ENCODE data around the gene GOSR2. TPM values are rescaled to one million over a fixed set of nuclear protein-coding genes. Genes with fewer than 3 reads are reported as not detected.

GOSR2 gene
- total and polyA plus RNA-seq, 2 of the 13 experiments (the other 11 are each of a cell fraction or from before 2014, with no cell fraction given): 61.5 to 63.9 TPM

GRCh38 chr17:46922487-46922803, 515 bp upstream of the GOSR2 start (continued):
- TF ChIP-seq ZNF253 (CRISPR knock-in tag; IDR thresholded peaks at IDR 0.05; ENCODE audit: borderline replicate concordance): no peak
- no peak for TF ChIP-seq HOXA5 (CRISPR knock-in tag; IDR thresholded peaks at IDR 0.05)
- peak; percentile 3 for TF ChIP-seq HNRNPK (IDR thresholded peaks at IDR 0.05; ENCODE audit: low read depth, low read length, poor library complexity, severe bottlenecking)
- TF ChIP-seq PAWR (CRISPR knock-in tag; IDR thresholded peaks at IDR 0.05; ENCODE audit: borderline replicate concordance): no peak
- no peak for TF ChIP-seq BATF2 (CRISPR knock-in tag; IDR thresholded peaks at IDR 0.05)
- TF ChIP-seq SP2 (CRISPR knock-in tag; IDR thresholded peaks at IDR 0.05): no peak
- TF ChIP-seq HOXA9 (CRISPR knock-in tag; IDR thresholded peaks at IDR 0.05; ENCODE audit: borderline replicate concordance): peak; percentile 48; the same call in 1 of the 2 replicates
- TF ChIP-seq MXD3 (CRISPR knock-in tag; IDR thresholded peaks at IDR 0.05): no peak
- peak; percentile 35; the same call in 1 of the 2 replicates for TF ChIP-seq REL (CRISPR knock-in tag; conservative IDR thresholded peaks at IDR 0.05)
- no peak for TF ChIP-seq ZBTB46 (CRISPR knock-in tag; IDR thresholded peaks at IDR 0.05; ENCODE audit: borderline replicate concordance)
- no peak for TF ChIP-seq NFKB2 (CRISPR knock-in tag; IDR thresholded peaks at IDR 0.05; ENCODE audit: borderline replicate concordance)
- no peak for TF ChIP-seq PRDM10 (CRISPR knock-in tag; IDR thresholded peaks at IDR 0.05; ENCODE audit: low read depth)
- TF ChIP-seq ESRRA (CRISPR knock-in tag; IDR thresholded peaks at IDR 0.05; ENCODE audit: low read depth): no peak
- no peak for TF ChIP-seq ZNF790 (CRISPR knock-in tag; IDR thresholded peaks at IDR 0.05; ENCODE audit: borderline replicate concordance)
- TF ChIP-seq AGO1 (IDR thresholded peaks at IDR 0.05; ENCODE audit: low read depth, low read length, poor library complexity, severe bottlenecking): no peak
- TF ChIP-seq LRRFIP1 (CRISPR knock-in tag; conservative IDR thresholded peaks at IDR 0.05): no peak
- TF ChIP-seq MXD1 (CRISPR knock-in tag; IDR thresholded peaks at IDR 0.05): no peak
- no peak for TF ChIP-seq LBX2 (CRISPR knock-in tag; IDR thresholded peaks at IDR 0.05; ENCODE audit: borderline replicate concordance)
- TF ChIP-seq ZNF263 (CRISPR knock-in tag; IDR thresholded peaks at IDR 0.05): no peak
- no peak; the same call in 1 of the 2 replicates for TF ChIP-seq BRCA1 (CRISPR knock-in tag; IDR thresholded peaks at IDR 0.05)

Measured in HepG2 (cell line).